ENCODE data around the gene LAMA2.
"Not testable (repeated sequence)": the region's sequence is repeated elsewhere in the genome, so short reads cannot be mapped to it uniquely, and the experiment has no call there.

The LAMA2 gene

DNA sequence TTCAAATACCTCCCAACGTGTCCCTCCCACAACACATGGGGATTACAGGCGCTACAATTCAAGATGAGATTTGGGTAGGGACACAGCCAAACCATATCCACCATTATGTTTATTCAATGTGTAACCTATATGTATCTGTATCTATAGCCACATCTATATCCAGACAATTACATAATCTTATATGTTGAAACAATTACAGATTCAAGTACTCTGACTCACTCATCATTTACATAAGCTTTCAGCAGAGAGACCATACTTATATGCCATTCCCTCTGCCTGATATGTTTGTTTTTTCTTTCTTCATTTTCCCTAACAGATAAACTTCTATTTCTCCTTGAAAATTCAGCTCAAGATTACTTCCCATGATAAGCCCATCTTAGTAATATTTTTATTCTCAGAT, 163.6 kb downstream of the LAMA2 start:
- DNase-seq = no peak
- no peak for TF ChIP-seq GATA1 (IDR thresholded peaks at IDR 0.05; ENCODE audit: low read depth, low read length)
- TF ChIP-seq POLR2A (IDR thresholded peaks at IDR 0.05; ENCODE audit: low read length) = no peak

DNA sequence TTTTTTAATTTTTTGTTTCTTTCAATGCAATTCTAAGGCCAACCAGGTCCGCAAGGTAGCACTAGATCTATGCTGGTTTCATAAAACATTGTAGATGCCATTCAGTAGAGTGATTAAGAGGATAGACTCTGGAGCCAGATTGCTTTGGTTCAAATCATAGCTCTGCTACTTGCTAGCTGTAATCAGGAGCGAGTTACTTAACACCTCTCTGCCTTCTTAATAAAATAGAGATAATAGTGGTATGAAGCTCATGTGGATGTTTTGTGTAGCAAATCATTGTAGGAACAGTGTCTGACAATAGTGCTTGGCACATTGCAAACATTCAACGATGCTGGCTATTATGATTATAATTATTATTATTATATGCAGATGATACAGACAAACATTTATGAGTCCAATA, 164.9 kb downstream of the LAMA2 start:
- TF ChIP-seq POLR2A (IDR thresholded peaks at IDR 0.05; ENCODE audit: low read length) = no peak
- no peak for TF ChIP-seq GATA1 (IDR thresholded peaks at IDR 0.05; ENCODE audit: low read depth, low read length)
- no peak for DNase-seq

DNA sequence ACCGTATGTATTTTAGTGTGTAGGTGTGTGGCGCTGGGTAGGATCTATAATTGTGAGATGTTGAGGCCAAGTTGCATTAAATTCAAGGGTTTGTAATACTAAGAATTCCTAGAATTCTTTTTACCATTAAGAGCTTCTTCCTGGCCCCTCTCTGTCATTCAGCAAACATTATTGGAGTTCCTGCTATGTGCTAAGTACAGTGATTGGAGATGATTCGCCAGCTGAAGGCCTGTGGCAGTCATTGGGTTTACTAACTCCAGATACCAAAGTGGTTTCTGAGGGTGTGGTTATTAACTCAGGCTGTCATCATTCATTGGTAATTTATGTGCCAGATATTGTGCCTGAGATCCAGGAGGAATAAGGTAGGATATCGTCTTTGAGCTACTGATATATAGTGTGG, 167.1 kb downstream of the LAMA2 start:
- DNase-seq = no peak
- TF ChIP-seq GATA1 (IDR thresholded peaks at IDR 0.05; ENCODE audit: low read depth, low read length) (no peak), POLR2A (IDR thresholded peaks at IDR 0.05; ENCODE audit: low read length) (no peak)

DNA sequence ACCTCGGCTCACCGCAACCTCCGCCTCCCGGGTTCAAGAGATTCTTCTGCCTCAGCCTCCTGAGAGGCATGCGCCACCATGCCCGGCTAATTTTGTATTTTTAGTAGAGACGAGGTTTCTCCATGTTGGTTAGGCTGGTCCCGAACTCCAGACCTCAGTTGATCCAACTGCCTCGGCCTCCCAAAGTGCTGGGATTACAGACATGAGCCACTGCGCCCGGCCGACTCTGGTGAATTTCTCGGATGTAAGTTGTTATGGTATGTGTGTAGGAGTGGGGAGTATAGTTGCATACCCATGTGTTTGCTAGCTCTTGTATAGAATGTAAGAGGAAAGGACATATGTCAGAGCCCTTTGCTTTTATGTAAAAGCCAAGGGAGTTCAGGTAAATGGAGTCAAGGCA, 170.2 kb downstream of the LAMA2 start:
- not testable (repeated sequence) for DNase-seq

DNA sequence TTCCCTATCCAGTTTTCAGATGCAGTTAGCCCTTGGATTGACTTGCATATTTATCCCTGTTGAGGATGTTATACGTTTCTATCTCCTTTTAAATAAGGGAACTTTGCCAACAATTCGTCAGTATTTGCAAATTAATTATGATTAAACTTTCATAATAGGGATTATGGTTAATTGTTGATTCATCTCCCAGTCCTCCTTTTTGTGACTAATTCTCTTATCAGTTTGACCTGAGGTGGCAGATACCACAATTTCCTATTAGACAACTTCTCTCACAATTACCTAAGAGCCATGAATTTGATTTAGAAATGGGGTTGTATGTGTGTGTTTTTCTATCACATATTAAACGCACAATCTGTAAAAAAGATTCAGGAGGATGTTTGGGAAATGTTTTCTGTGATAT, 172.9 kb downstream of the LAMA2 start:
- TF ChIP-seq POLR2A (IDR thresholded peaks at IDR 0.05; ENCODE audit: low read length) (no peak), GATA1 (IDR thresholded peaks at IDR 0.05; ENCODE audit: low read depth, low read length) (no peak)
- no peak for DNase-seq

DNA sequence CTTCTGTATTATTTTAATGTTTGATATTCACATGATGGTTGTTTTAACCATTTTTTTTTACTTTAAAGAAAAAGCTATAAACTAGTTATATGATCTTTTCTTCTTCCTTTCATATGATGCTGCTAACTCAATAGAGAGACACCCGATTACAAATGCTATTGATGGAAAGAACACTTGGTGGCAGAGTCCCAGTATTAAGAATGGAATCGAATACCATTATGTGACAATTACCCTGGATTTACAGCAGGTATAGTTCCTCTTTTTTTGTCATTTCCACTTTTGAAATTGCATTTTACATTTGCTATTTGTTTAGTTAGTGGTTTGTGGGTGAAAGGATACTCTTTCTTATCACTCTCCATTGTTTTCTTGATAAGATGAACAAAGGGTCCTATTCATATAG, 176.7 kb downstream of the LAMA2 start:
- TF ChIP-seq POLR2A (IDR thresholded peaks at IDR 0.05; ENCODE audit: low read length) (no peak), GATA1 (IDR thresholded peaks at IDR 0.05; ENCODE audit: low read depth, low read length) (no peak)
- DNase-seq = no peak

DNA sequence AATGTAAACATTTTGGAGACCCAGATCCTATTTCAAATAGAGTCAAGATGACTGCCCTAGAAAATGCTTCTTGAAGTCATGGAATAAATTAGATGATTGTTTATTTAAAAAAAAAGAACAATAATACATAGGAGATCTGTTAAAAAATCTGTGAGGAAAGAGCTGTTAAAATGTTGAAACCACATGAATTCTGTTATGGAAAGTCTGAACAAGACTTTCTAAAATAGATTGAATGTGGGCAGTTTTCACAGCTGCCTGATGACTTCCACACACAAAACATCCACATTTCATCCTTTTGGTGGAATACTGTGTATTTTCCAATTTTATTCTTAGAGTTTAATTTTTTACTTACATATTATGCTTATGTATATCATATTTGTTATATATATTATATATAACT, 186.1 kb downstream of the LAMA2 start:
- no peak for TF ChIP-seq POLR2A (IDR thresholded peaks at IDR 0.05; ENCODE audit: low read length)
- TF ChIP-seq GATA1 (IDR thresholded peaks at IDR 0.05; ENCODE audit: low read depth, low read length) = no peak
- no peak for DNase-seq

DNA sequence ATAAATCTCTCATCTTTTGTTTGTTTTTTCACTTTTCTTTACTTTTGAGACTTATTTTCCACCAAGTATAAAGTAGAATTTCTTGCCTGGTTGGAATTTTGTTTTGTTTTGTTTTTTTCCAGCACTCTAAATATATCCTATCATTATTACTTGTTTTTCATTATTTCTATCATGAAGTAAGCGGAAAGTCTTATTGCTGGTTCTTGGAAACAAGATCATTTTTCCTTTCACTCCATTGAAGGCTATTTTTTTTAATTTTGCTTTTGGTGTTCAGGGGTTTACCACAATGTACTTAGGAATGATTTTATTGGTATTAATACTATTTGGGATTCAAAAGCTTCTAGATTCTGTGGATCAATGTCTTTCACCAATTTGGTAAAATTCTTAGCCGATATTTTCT, 190.1 kb downstream of the LAMA2 start:
- no peak for TF ChIP-seq GATA1 (IDR thresholded peaks at IDR 0.05; ENCODE audit: low read depth, low read length)
- no peak for TF ChIP-seq POLR2A (IDR thresholded peaks at IDR 0.05; ENCODE audit: low read length)
- DNase-seq = no peak

DNA sequence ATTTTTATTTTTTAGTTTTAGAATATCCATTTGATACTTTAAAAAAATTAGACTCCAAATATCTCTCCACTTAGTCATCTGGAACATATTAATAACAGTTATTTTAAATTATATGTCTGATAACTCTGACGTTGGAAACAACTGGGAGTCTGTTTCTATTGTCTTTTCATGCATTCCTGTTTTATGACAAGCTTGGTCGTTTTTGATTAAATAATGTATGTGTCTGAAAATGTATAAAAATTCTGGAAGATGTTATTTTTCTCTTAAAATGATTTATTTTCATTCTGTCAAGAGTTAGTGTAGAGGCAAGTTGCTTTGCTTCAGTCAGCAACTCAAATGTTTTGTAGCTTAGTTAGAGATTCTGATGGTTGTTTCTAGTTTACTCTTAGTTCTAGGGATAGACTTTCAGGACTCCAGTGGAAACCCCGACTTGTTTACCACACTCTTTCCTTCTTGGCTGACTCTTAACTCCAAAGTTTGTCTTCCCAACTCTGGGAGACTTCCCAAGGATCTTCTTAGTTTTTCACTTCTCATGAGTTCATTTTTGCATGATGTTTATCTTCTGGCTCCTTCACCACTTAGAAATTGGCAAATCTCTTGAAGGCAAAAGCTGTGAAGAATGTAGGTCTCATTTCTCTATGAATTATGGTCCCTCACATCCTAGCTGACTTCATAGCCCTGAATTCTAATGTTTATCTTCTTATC, 190.9 kb downstream of the LAMA2 start:
- no peak for DNase-seq
- TF ChIP-seq POLR2A (IDR thresholded peaks at IDR 0.05; ENCODE audit: low read length) (no peak), GATA1 (IDR thresholded peaks at IDR 0.05; ENCODE audit: low read depth, low read length) (no peak)

DNA sequence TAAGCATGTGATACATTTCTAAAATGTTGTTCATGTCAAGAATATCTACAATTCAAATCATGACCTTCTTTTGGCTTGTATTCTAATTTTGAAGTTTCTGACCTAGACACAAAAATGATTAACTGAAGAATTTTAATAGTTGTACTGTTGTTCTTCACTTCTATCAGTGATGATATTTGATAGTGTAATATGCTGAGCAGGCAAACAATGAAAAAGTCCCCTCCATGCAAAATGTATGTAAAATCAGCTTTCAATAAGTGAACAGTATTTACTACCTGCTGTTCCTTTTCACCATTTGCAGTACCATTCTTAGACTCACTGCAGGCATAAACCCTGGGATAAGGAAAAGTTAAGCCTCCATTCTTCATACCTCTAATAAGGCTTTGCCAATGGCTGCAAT, 201.5 kb downstream of the LAMA2 start:
- TF ChIP-seq POLR2A (IDR thresholded peaks at IDR 0.05; ENCODE audit: low read length) = no peak
- no peak for TF ChIP-seq GATA1 (IDR thresholded peaks at IDR 0.05; ENCODE audit: low read depth, low read length)
- DNase-seq = no peak

DNA sequence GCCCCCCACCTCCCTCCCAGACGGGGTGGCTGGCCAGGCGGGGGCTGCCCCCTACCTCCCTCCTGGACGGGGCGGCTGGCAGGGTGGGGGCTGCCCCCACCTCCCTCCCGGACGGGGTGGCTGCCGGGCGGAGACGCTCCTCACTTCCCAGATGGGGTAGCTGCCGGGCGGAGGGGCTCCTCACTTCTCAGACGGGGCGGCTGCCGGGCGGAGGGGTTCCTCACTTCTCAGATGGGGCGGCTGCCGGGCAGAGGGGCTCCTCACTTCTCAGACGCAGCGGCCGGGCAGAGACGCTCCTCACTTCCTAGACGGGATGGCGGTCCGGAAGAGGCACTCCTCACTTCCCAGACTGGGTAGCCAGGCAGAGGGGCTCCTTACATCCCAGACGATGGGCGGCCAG, 205.5 kb downstream of the LAMA2 start:
- not testable (repeated sequence) for DNase-seq

DNA sequence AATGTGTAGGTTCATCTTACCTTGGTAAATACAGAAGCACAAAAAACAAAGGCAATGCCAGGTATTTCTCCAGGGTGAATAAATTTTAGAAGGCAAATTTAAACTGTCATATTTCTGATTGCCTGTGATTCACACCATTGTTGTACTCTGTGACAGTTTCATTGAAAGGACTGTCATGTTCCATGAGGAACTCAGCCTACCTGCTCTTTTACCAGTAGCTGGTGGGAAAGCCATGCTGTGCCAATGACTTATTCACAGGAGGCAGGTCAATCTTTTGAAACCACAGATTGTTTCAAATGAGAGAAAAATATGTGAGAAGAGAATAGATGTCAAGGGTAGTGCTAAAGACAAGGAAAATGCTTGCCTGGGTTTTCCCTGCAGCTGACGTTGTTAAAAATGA, 206.4 kb downstream of the LAMA2 start:
- no peak for DNase-seq
- TF ChIP-seq GATA1 (IDR thresholded peaks at IDR 0.05; ENCODE audit: low read depth, low read length) = no peak
- no peak for TF ChIP-seq POLR2A (IDR thresholded peaks at IDR 0.05; ENCODE audit: low read length)

DNA sequence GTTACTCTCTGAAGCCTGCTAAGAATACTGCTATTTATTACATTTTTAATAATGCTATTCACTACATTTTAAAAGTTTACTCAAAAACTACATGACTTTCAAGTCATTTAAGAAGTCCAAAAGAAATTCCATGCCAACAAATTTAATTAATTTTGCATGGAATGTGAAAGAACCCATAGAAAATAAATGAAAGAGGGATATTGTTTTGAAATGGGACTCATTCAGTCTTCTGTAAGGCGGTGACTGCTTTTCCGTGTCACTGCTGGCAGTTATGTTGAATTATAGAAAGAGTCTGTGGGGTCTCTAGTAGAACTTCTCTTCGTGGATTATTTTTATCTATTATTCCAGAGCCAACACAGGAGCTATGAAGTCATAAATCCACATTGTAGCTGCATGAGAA, 211.2 kb downstream of the LAMA2 start:
- TF ChIP-seq POLR2A (IDR thresholded peaks at IDR 0.05; ENCODE audit: low read length) (no peak), GATA1 (IDR thresholded peaks at IDR 0.05; ENCODE audit: low read depth, low read length) (no peak)

DNA sequence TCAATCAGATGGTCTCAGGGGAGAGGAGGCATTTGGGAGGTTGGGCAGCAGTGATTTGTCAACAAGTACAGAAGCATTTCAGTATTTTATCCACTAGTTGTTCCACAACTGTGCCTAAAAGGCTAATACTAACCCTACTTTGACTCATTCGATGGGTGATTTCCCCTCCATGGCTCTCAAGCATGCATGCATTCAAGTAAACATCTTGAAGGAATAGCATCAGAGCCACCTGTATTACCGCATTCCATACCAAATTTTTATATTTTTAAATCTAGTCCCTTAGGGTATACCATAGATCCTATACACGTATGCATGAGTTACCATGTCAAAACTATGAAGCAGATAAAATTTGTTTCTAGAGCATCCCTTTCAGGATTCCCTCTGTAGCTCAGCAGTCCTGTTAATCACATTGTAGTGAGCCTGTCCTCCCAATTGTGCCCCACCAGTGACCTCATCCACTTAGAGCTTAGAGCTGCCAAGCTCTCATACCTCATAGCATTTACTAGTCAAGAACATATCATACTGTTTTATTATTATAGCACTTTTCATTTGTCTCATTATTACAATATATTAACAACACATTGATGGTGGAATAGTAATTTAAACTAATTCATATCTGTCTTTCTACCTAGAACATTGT, 213.8 kb downstream of the LAMA2 start:
- no peak for DNase-seq
- TF ChIP-seq GATA1 (IDR thresholded peaks at IDR 0.05; ENCODE audit: low read depth, low read length) = no peak
- TF ChIP-seq POLR2A (IDR thresholded peaks at IDR 0.05; ENCODE audit: low read length) = no peak

More for the DNA sequence above, 211.2 kb downstream of the LAMA2 start:
- no peak for DNase-seq

DNA sequence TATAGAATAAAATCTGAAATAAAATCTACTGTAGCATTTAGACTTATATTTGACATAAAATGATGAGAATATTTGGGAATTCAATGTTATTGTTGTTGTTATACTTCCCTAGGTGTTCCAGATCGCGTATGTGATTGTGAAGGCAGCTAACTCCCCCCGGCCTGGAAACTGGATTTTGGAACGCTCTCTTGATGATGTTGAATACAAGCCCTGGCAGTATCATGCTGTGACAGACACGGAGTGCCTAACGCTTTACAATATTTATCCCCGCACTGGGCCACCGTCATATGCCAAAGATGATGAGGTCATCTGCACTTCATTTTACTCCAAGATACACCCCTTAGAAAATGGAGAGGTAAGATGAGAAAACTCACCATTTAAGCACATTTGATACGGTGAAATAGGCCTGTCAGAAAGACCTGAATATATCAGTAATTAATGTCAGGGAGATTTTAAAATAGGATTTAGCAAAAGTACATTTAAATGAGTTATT, 215.2 kb downstream of the LAMA2 start:
- DNase-seq = no peak
- TF ChIP-seq POLR2A (IDR thresholded peaks at IDR 0.05; ENCODE audit: low read length) (no peak), GATA1 (IDR thresholded peaks at IDR 0.05; ENCODE audit: low read depth, low read length) (no peak)

Data from erythroblast (primary cell).